Dendritic cell treated with granulocyte-macrophage colony-stimulating factor and Interleukin-4, amounts not matched to agents 40 ng/mL and 50 ng/mL, for 4 days (primary cell): ENCODE data around the gene TUBG1.
"Not testable (repeated sequence)": the region's sequence is repeated elsewhere in the genome, so short reads cannot be mapped to it uniquely, and the experiment has no call there.

Experiments used
- H3K27ac Mint-ChIP-seq: one replicate; pipeline ENCODE4 v1.8.0; 2022; ENCODE audit warnings: mild to moderate bottlenecking, mixed read lengths
- H3K27me3 Mint-ChIP-seq: one replicate; pipeline ENCODE4 v1.8.0; 2022; ENCODE audit warnings: mild to moderate bottlenecking, mixed read lengths
- H3K36me3 Mint-ChIP-seq: one replicate; pipeline ENCODE4 v1.8.0; 2022; ENCODE audit warnings: low read depth, mixed read lengths
- H3K4me1 Mint-ChIP-seq: one replicate; pipeline ENCODE4 v1.8.0; 2022; ENCODE audit warnings: low read depth, mixed read lengths
- H3K4me3 Mint-ChIP-seq: one replicate; pipeline ENCODE4 v1.8.0; 2022; ENCODE audit warnings: mild to moderate bottlenecking, moderate library complexity, mixed read lengths
- H3K9me3 Mint-ChIP-seq: one replicate; pipeline ENCODE4 v1.8.0; 2022; ENCODE audit warnings: mixed read lengths
- intact Hi-C: fragments of 100-400 bp; cut with micrococcal nuclease; formaldehyde crosslinking; loops from one replicate; pipeline ENCODE4 v1.15.0; 2022

TUBG1 gene

GRCh38 chr17:42591411-42591810 is 18.1 kb upstream of the TUBG1 start:
- Mint-ChIP-seq H3K9me3 (no peaks in the 10 kb centered on the region), H3K27me3 (no peaks in the 10 kb centered on the region), H3K36me3 (peaks cover 84% of the 10 kb centered on the region), H3K27ac (no peak overlapping the region), H3K4me1 (peaks cover 8% of the 10 kb centered on the region), H3K4me3 (no peak overlapping the region)
- intact Hi-C loops: no loop called here

GRCh38 chr17:42596386-42596785 is 13.1 kb upstream of the TUBG1 start:
- intact Hi-C loops: no loop called here
- H3K27ac Mint-ChIP-seq: no peak overlapping the region
- no peak overlapping the region for H3K4me3 Mint-ChIP-seq
- peaks cover 59% of the 10 kb centered on the region for H3K36me3 Mint-ChIP-seq
- no peaks in the 10 kb centered on the region for H3K4me1 Mint-ChIP-seq
- H3K27me3 Mint-ChIP-seq: no peaks in the 10 kb centered on the region
- no peaks in the 10 kb centered on the region for H3K9me3 Mint-ChIP-seq

DNA sequence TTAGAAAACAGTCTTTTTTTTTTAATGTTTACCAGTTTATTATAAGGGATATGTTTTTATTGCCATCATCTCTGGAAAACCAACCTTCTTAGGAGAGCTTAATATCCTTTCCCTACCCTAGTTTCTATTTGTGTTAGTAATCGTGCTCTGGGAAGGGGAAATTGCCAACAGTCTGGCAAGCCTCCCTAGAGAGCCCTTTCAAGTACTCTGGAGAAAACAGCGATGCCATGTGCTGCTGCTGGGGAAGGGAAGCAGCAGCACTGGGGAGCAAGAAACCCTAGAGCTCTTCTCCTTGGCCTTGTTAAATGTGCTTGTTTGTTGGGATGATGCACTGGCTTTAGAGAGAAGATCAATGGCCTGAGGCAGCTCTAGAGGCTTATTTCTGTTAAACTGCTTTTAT is 10.6 kb upstream of the TUBG1 start:
- no peaks in the 10 kb centered on the region for H3K9me3 Mint-ChIP-seq
- intact Hi-C loops: no loop called here

GRCh38 chr17:42603318-42603717 is 6.2 kb upstream of the TUBG1 start:
- intact Hi-C loops: no loop called here
- H3K4me1 Mint-ChIP-seq: peaks cover 23% of the 10 kb centered on the region

More for the DNA sequence above, 10.6 kb upstream of the TUBG1 start:
- Mint-ChIP-seq H3K36me3 (peaks cover 66% of the 10 kb centered on the region), H3K27ac (no peak overlapping the region), H3K4me1 (no peaks in the 10 kb centered on the region), H3K4me3 (no peak overlapping the region), H3K27me3 (no peaks in the 10 kb centered on the region)

DNA sequence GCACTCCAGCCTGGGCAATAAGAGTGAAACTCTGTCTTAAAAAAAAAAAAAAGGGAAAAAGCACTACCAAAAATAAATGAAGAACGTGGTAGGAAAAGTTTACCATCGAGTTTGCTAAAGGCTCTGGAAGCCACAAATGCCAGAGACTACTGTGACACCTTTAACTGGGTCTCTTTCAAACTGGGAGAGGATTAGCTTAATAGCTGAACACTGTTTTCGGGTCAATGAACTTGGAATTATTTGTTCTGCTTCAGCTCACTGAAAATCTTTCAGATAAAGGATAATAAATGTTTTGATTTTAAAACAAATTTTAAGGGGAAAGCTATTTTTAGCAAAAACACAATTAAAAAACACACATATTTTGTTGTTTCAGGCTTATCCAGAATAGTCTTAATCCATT is 1.7 kb upstream of the TUBG1 start:
- H3K36me3 Mint-ChIP-seq: peaks cover 69% of the 10 kb centered on the region
- H3K27ac Mint-ChIP-seq: no peak overlapping the region
- no peaks in the 10 kb centered on the region for H3K27me3 Mint-ChIP-seq
- no peak overlapping the region for H3K4me3 Mint-ChIP-seq
- intact Hi-C loops: loop anchor here (1.0 to 2.0 kb wide), 2 partner anchors 29 to 72 kb away; no protein-coding TSS in a partner anchor
- H3K9me3 Mint-ChIP-seq: no peaks in the 10 kb centered on the region
- H3K4me1 Mint-ChIP-seq: peaks cover 27% of the 10 kb centered on the region

More at GRCh38 chr17:42603318-42603717, 6.2 kb upstream of the TUBG1 start:
- Mint-ChIP-seq H3K9me3 (no peaks in the 10 kb centered on the region), H3K36me3 (peaks cover 64% of the 10 kb centered on the region), H3K27me3 (no peaks in the 10 kb centered on the region), H3K27ac (no peak overlapping the region), H3K4me3 (no peak overlapping the region)

- intact Hi-C loops: loop anchor here (1.0 to 2.0 kb wide), 2 partner anchors 30 to 71 kb away; no protein-coding TSS in a partner anchor
- Mint-ChIP-seq H3K27me3 (no peaks in the 10 kb centered on the region), H3K4me1 (peaks cover 27% of the 10 kb centered on the region), H3K36me3 (peaks cover 68% of the 10 kb centered on the region), H3K4me3 (peak overlapping the region; percentile 99), H3K9me3 (no peaks in the 10 kb centered on the region), H3K27ac (peak overlapping the region; percentile 90)
Measured at GRCh38 chr17:42608305-42609181, 940 bp upstream of the TUBG1 start.

DNA sequence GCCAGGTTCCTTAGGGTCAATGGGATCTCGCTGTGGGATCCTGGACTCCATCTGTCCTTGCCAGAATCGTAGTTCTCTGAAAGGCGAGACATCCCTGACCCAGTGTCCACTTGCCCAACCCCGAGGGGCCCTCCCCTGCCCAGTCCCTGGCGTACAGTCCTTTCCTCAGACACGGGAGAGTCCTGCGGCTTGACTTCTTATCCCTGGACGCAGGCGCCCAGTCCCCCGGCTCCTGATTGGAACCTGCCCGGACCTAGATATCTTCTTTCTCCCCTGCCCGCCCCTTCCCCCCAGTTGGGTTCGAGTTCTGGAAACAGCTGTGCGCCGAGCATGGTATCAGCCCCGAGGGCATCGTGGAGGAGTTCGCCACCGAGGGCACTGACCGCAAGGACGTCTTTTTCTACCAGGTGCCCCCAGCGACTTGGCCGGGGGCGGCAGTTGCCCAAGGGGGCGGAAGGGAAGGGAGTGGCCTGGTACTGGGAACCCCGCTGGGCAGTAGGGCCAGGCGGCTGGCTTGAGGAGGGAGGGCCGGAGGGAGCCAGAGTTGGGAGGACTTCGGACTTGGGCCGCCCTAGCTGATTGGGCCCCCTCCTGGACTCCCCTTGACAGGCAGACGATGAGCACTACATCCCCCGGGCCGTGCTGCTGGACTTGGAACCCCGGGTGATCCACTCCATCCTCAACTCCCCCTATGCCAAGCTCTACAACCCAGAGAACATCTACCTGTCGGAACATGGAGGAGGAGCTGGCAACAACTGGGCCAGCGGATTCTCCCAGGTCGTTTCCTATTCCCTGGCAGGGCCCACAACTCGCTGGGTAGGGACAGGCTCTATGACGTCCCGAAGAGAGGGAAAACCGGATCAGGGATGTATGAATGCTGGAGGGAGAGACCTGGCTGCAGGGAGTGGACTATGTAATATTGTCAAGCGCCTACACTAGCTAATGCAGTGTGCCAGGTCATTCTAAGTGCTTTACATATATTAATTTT is 625 bp downstream of the TUBG1 start:
- intact Hi-C loops: loop anchor here (2.0 kb wide), 1 partner anchor 31 kb away; no protein-coding TSS in a partner anchor
- H3K4me3 Mint-ChIP-seq: peak overlapping the region; percentile 99
- not testable (repeated sequence) for H3K9me3 Mint-ChIP-seq, H3K27me3 Mint-ChIP-seq
- H3K27ac Mint-ChIP-seq: peak overlapping the region; percentile 90
- peaks cover 21% of the 10 kb centered on the region for H3K4me1 Mint-ChIP-seq
- H3K36me3 Mint-ChIP-seq: peaks cover 68% of the 10 kb centered on the region

DNA sequence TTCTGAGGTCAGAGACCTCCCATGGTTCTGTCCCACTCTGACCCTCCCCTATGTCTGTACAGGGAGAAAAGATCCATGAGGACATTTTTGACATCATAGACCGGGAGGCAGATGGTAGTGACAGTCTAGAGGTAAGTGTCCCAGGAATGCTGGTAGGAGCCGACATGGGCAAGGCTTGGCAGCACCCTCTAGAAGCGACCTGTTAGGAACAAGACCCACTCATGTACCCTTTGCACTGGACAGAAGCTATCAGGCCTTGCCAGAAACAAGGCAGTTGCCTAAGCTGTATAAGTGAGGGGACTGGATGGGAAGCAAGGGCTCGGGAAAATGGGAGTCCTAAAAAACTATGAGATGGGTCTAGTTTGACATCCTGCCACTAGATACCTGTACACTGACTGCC is 2.5 kb downstream of the TUBG1 start:
- Mint-ChIP-seq H3K4me1 (peaks cover 4% of the 10 kb centered on the region), H3K36me3 (peaks cover 60% of the 10 kb centered on the region), H3K27me3 (no peaks in the 10 kb centered on the region), H3K9me3 (no peaks in the 10 kb centered on the region), H3K27ac (no peak overlapping the region), H3K4me3 (no peak overlapping the region)
- intact Hi-C loops: no loop called here

- no peak overlapping the region for H3K27ac Mint-ChIP-seq
- no peak overlapping the region for H3K4me3 Mint-ChIP-seq
- H3K4me1 Mint-ChIP-seq: peaks cover 4% of the 10 kb centered on the region
- H3K27me3 Mint-ChIP-seq: no peaks in the 10 kb centered on the region
- no peaks in the 10 kb centered on the region for H3K9me3 Mint-ChIP-seq
- H3K36me3 Mint-ChIP-seq: peaks cover 56% of the 10 kb centered on the region
- intact Hi-C loops: no loop called here
Measured at GRCh38 chr17:42613699-42614295, 4.3 kb downstream of the TUBG1 start.

DNA sequence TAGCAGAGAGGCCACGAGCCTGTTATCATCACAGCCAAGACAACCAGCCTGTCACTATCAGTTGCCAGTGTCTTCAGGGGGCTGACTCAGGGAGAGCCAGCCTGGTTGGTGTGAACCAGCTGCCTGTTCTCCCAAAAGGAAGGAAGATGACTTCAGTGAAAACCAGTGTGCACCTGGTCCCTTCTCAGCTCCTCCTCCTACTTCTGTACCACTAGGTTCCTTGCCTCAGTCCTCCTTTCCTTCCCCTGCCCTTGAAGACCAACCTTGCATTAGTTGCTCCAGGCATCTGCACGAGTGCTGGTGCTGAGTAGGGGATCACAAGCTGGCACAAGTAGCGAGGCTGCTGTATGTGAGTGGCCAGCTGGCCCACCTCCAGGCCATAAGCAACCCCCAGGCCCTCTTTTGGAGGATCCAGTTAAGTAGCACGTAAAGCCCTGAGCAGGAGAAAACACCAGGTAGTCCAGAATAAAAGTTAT is 8.5 kb downstream of the TUBG1 start:
- intact Hi-C loops: no loop called here
- Mint-ChIP-seq H3K4me3 (no peak overlapping the region), H3K36me3 (peaks cover 29% of the 10 kb centered on the region), H3K9me3 (no peaks in the 10 kb centered on the region), H3K4me1 (no peaks in the 10 kb centered on the region), H3K27ac (no peak overlapping the region), H3K27me3 (no peaks in the 10 kb centered on the region)

DNA sequence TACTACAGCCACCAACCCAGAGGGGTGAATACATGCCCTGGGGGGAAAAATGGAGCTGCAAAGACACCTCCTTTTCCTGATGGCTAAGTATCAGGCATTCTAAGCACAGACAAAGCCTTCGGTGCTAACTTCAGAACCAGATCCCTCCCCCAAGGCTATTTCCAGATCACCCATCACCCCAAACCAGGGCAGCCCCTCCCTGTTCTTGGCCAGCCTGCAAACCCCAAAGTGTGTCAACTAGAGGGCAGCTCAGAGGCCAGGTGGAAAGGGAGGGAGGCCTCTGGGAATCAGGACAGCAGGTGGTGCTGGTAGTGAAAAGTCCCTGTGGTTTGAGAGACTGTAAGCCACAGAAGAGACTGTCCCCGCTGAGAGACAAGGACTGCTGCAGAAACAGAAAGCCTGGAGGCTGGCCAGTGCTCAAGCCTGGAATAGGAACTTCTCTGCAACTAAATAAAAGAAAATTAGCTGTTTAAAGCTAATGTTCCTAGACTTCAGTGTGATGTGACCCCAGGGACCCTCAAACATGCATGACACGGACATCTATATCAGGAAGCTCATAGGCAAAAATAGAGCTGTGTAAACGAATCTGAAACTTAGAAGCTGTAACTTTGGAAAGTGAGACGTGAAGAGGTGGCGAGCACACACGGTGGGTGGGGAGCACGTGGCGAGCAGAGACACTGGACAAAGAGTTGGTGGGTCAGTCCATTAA is 9.1 kb downstream of the TUBG1 start:
- Mint-ChIP-seq H3K27ac (no peak overlapping the region), H3K27me3 (no peaks in the 10 kb centered on the region), H3K4me1 (no peaks in the 10 kb centered on the region), H3K4me3 (no peak overlapping the region), H3K9me3 (no peaks in the 10 kb centered on the region), H3K36me3 (peaks cover 24% of the 10 kb centered on the region)
- intact Hi-C loops: no loop called here

DNA sequence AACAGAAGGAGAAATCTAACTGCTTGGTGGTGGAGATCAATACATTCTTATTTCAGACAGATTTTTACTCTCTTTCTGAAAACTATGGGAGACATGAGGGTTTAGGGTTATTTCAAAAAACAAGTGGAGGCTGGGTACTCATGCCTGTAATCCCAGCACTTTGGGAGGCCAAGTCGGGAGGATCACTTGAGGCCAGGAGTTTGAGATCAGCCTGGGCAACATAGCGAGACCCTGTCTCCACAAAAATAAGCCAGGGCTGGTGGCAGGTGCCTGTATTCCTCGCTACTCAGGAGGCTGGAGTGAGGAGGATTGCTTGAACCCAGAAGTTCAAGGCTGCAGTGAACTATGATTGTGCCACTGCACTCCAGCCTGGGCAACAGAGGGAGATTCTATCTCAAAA is 12.5 kb downstream of the TUBG1 start:
- H3K4me3 Mint-ChIP-seq, intact Hi-C loops, H3K27me3 Mint-ChIP-seq, H3K4me1 Mint-ChIP-seq, H3K27ac Mint-ChIP-seq, H3K9me3 Mint-ChIP-seq, H3K36me3 Mint-ChIP-seq: not testable (repeated sequence)

DNA sequence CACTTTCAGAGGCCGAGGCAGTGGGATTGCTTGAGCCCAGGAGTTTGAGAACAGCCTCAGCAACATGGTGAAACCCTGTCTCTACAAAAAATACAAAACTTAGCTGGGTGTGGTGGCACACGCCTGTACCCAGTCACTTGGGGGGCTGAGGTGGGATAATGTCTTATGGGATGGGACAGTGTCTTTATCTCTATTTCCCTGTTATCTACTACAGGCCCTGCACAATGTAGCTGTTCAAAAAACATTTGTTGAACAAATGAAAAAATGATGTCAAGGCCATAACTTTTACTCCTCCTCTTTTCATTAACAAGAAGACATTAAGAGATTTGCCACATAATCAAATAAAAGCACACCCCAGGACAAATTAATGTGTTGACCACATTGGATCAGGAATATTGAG is 13.8 kb downstream of the TUBG1 start:
- H3K9me3 Mint-ChIP-seq: no peaks in the 10 kb centered on the region
- intact Hi-C loops: no loop called here
- H3K36me3 Mint-ChIP-seq: no peaks in the 10 kb centered on the region
- no peak overlapping the region for H3K27ac Mint-ChIP-seq
- H3K4me3 Mint-ChIP-seq: no peak overlapping the region
- no peaks in the 10 kb centered on the region for H3K4me1 Mint-ChIP-seq
- no peaks in the 10 kb centered on the region for H3K27me3 Mint-ChIP-seq
